Measurements from ENCODE around the gene WDR33. TPM values are rescaled to one million over a fixed set of nuclear protein-coding genes. Genes with fewer than 3 reads are reported as not detected.

WDR33 gene
- total RNA-seq, 2 experiments from 2014 or later = 71.4 to 74.6 TPM

GRCh38 chr2:127733816-127734537 lies 77.0 kb downstream of the WDR33 start:
- Mint-ChIP-seq H3K36me3 (ENCODE audit: low read depth) (peaks cover 18% of the 10 kb centered on the region), H3K27ac (no peak overlapping the region), H3K9me3 (no peaks in the 10 kb centered on the region), H3K4me3 (no peak overlapping the region), H3K4me1 (ENCODE audit: low read depth) (peaks cover 15% of the 10 kb centered on the region), H3K27me3 (no peaks in the 10 kb centered on the region)
- intact Hi-C loops (cut with micrococcal nuclease) = no loop called here
- no peak for TF ChIP-seq CTCF (IDR thresholded peaks at IDR 0.05)
- DNase-seq (no peak), ATAC-seq (no peak)
- CTCF ChIA-PET = interaction anchor here (1.4 kb wide), 1 partner anchor 21 kb away, joined by 3 read pairs; no protein-coding TSS in a partner anchor
- POLR2A ChIA-PET = no interaction called here

DNA sequence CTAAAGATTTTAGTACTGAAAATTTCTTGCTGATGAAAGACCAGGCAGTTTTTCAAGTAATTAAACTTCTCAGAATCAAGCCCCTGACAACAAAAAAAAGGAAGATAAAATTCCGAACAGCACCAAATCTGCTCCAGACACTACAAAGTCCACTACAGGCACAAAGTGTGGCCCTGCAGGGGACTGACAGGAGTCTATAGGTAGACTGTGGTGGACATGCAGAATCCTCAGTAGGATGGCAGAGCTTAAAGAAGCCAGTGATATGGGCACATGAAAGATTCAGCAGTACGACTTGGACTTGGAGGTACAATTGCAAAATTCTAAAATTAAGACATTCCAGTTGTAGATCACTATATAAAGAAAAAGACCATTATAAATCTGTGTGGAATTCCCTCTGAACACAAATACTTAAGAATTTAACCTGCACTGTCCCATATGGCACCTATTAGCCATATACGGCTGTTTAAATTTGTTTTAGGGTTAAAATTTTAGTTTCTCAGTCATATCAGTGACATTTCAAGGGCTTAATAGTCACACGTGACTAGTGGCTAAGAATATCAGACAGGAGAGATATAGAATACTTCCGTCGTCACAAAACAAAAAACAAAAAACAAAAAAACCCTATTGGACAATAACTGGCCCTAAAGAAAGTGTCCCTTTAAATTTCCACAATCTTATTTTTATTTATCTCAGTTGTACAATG lies 77.7 kb downstream of the WDR33 start:
- H3K4me1 Mint-ChIP-seq (ENCODE audit: low read depth) = peaks cover 7% of the 10 kb centered on the region
- CTCF ChIA-PET = interaction anchor here (1.4 kb wide), 1 partner anchor 142 kb away, joined by 3 read pairs; no protein-coding TSS in a partner anchor
- intact Hi-C loops (cut with micrococcal nuclease) = no loop called here
- no peak for TF ChIP-seq CTCF (IDR thresholded peaks at IDR 0.05)
- POLR2A ChIA-PET = no interaction called here
- H3K9me3 Mint-ChIP-seq = no peaks in the 10 kb centered on the region
- no peak for DNase-seq
- H3K27ac Mint-ChIP-seq = no peak overlapping the region
- H3K27me3 Mint-ChIP-seq = no peaks in the 10 kb centered on the region
- no peak overlapping the region for H3K4me3 Mint-ChIP-seq
- no peak for ATAC-seq
- peaks cover 12% of the 10 kb centered on the region for H3K36me3 Mint-ChIP-seq (ENCODE audit: low read depth)

DNA sequence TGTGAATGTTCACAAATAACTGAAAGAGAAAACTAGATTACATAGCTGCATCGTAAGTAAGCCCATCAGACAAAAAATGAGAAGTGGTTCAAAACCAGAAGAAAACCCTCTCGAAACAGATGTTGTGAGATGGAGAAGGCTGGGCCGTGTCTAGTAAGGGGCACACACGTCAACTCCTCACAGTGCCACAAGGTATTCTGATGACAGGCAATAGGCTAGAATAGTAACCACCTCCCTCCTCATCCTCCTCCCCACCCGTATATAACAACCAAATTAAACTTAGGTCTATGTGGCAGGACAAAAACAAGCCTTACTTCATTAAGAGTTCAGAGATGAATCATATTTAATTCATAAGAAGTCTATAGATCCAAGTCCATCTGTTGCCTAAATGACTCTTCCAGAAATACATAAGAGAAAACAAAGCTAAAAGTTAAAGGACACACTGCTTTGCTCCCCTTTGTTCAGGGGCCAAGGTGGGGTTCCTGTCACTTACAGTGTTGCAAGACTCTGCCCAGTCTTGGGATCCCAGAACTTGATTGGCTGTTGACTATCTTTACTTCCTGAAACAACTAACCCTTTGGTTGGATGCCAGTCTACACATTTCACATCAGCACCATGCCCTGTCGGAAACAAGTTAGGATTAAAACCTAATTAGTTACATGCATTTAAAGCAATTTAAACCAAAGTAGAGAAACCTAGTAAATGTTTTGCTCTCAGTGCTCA lies 84.7 kb downstream of the WDR33 start:
- no peaks in the 10 kb centered on the region for H3K9me3 Mint-ChIP-seq
- no peak for TF ChIP-seq CTCF (IDR thresholded peaks at IDR 0.05)
- POLR2A ChIA-PET = no interaction called here
- peaks cover 8% of the 10 kb centered on the region for H3K4me1 Mint-ChIP-seq (ENCODE audit: low read depth)
- CTCF ChIA-PET = no interaction called here
- H3K36me3 Mint-ChIP-seq (ENCODE audit: low read depth) = peaks cover 24% of the 10 kb centered on the region
- DNase-seq (no peak), ATAC-seq (no peak)
- H3K4me3 Mint-ChIP-seq = no peak overlapping the region
- H3K27me3 Mint-ChIP-seq = no peaks in the 10 kb centered on the region
- H3K27ac Mint-ChIP-seq = no peak overlapping the region
- intact Hi-C loops (cut with micrococcal nuclease) = no loop called here

- no peak overlapping the region for H3K27ac Mint-ChIP-seq
- ChIA-PET POLR2A (no interaction called here), CTCF (interaction anchor here (1.1 kb wide), 1 partner anchor 30 kb away, joined by 3 read pairs; no protein-coding TSS in a partner anchor)
- no peaks in the 10 kb centered on the region for H3K27me3 Mint-ChIP-seq
- no peak for TF ChIP-seq CTCF (IDR thresholded peaks at IDR 0.05)
- peaks cover 8% of the 10 kb centered on the region for H3K4me1 Mint-ChIP-seq (ENCODE audit: low read depth)
- no peak overlapping the region for H3K4me3 Mint-ChIP-seq
- ATAC-seq = no peak
- H3K36me3 Mint-ChIP-seq (ENCODE audit: low read depth) = peaks cover 46% of the 10 kb centered on the region
- no peak for DNase-seq
- no peaks in the 10 kb centered on the region for H3K9me3 Mint-ChIP-seq
- intact Hi-C loops (cut with micrococcal nuclease) = no loop called here
Observed at GRCh38 chr2:127722807-127723206, 88.2 kb downstream of the WDR33 start.

GRCh38 chr2:127721978-127722355 lies 89.0 kb downstream of the WDR33 start:
- peak; percentile 60 for ATAC-seq

More at GRCh38 chr2:127721978-127722355, 89.0 kb downstream of the WDR33 start:
- intact Hi-C loops (cut with micrococcal nuclease) = no loop called here
- ChIA-PET POLR2A (no interaction called here), CTCF (no interaction called here)
- DNase-seq = no peak
- peaks cover 8% of the 10 kb centered on the region for H3K4me1 Mint-ChIP-seq (ENCODE audit: low read depth)
- no peaks in the 10 kb centered on the region for H3K27me3 Mint-ChIP-seq
- TF ChIP-seq CTCF (IDR thresholded peaks at IDR 0.05) = no peak
- H3K4me3 Mint-ChIP-seq = no peak overlapping the region
- H3K9me3 Mint-ChIP-seq = no peaks in the 10 kb centered on the region
- H3K36me3 Mint-ChIP-seq (ENCODE audit: low read depth) = peaks cover 47% of the 10 kb centered on the region
- peak overlapping the region; percentile 80 for H3K27ac Mint-ChIP-seq
